ENCODE data around the gene ANKRD23. TPM values are rescaled to one million over a fixed set of nuclear protein-coding genes. Genes with fewer than 3 reads are reported as not detected.

ANKRD23 gene
- total RNA-seq, 1 donor from 2014 or later: 1.7 TPM

GRCh38 chr2:96847586-96847985 is 3.8 kb upstream of the ANKRD23 start:
- Histone ChIP-seq H3K36me3 (peaks cover 53% of the 10 kb centered on the region), H3K27me3 (no peaks in the 10 kb centered on the region), H3K9me3 (no peaks in the 10 kb centered on the region), H3K4me3 (no peak overlapping the region), H3K27ac (no peak overlapping the region), H3K4me1 (no peaks in the 10 kb centered on the region)
- ATAC-seq (no peak), DNase-seq (no peak)
- TF ChIP-seq CTCF (IDR thresholded peaks at IDR 0.05): no peak
- intact Hi-C loops (cut with DNase I): no loop called here

- TF ChIP-seq CTCF (IDR thresholded peaks at IDR 0.05): no peak
- Histone ChIP-seq H3K27me3 (no peaks in the 10 kb centered on the region), H3K36me3 (peaks cover 50% of the 10 kb centered on the region), H3K9me3 (no peaks in the 10 kb centered on the region), H3K4me1 (no peaks in the 10 kb centered on the region), H3K27ac (no peak overlapping the region), H3K4me3 (no peak overlapping the region)
- DNase-seq: no peak
- no peak for ATAC-seq
- intact Hi-C loops (cut with DNase I): no loop called here
Observed at GRCh38 chr2:96846825-96847224, 3.0 kb upstream of the ANKRD23 start.

- Histone ChIP-seq H3K36me3 (peaks cover 27% of the 10 kb centered on the region), H3K9me3 (no peaks in the 10 kb centered on the region), H3K27ac (no peak overlapping the region), H3K27me3 (no peaks in the 10 kb centered on the region), H3K4me1 (peaks cover 4% of the 10 kb centered on the region), H3K4me3 (no peak overlapping the region)
- no peak for DNase-seq
- no peak for TF ChIP-seq CTCF (IDR thresholded peaks at IDR 0.05)
- no peak for ATAC-seq
- intact Hi-C loops (cut with DNase I): no loop called here
Observed at GRCh38 chr2:96844405-96844808, 586 bp upstream of the ANKRD23 start.

- Histone ChIP-seq H3K4me1 (peaks cover 10% of the 10 kb centered on the region), H3K36me3 (peaks cover 14% of the 10 kb centered on the region), H3K4me3 (no peak overlapping the region), H3K27me3 (no peaks in the 10 kb centered on the region), H3K9me3 (no peaks in the 10 kb centered on the region), H3K27ac (no peak overlapping the region)
- no peak for ATAC-seq
- no peak for TF ChIP-seq CTCF (IDR thresholded peaks at IDR 0.05)
- no peak for DNase-seq
- intact Hi-C loops (cut with DNase I): no loop called here
Observed at GRCh38 chr2:96842600-96842999, 1.2 kb downstream of the ANKRD23 start.

- TF ChIP-seq CTCF (IDR thresholded peaks at IDR 0.05): no peak
- H3K4me1 ChIP-seq: peaks cover 10% of the 10 kb centered on the region
- no peak for ATAC-seq
- no peak overlapping the region for H3K4me3 ChIP-seq
- no peak for DNase-seq
- intact Hi-C loops (cut with DNase I): no loop called here
- no peaks in the 10 kb centered on the region for H3K9me3 ChIP-seq
- H3K27ac ChIP-seq: no peak overlapping the region
- H3K36me3 ChIP-seq: peaks cover 10% of the 10 kb centered on the region
- no peaks in the 10 kb centered on the region for H3K27me3 ChIP-seq
Observed at GRCh38 chr2:96841701-96842495, 1.9 kb downstream of the ANKRD23 start.

Data from upper lobe of right lung (tissue), 1 donor.